Measurements from ENCODE around the gene LRRC47.

The LRRC47 gene

DNA sequence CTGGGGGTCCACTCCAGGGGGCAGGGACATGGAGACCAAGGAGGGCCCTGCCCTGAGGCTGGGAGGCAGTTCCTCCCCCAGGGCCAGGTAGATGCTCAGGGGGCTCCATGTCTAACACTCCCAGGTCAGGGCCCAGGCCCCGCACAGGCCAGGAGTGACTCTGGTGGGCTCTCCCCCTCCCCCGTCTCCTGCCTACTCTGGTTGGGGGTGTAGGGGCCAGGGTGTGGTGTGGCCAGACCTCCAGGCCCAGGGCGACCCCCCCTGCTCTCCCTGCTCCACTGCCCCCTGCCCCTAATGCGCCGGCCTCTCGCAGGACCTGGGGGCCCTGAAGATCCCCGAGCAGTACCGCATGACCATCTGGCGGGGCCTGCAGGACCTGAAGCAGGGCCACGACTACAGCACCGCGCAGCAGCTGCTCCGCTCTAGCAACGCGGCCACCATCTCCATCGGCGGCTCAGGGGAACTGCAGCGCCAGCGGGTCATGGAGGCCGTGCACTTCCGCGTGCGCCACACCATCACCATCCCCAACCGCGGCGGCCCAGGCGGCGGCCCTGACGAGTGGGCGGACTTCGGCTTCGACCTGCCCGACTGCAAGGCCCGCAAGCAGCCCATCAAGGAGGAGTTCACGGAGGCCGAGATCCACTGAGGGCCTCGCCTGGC is 63.7 kb downstream of the LRRC47 start:
- no peak for DNase-seq (ENCODE audit: low read depth)

DNA sequence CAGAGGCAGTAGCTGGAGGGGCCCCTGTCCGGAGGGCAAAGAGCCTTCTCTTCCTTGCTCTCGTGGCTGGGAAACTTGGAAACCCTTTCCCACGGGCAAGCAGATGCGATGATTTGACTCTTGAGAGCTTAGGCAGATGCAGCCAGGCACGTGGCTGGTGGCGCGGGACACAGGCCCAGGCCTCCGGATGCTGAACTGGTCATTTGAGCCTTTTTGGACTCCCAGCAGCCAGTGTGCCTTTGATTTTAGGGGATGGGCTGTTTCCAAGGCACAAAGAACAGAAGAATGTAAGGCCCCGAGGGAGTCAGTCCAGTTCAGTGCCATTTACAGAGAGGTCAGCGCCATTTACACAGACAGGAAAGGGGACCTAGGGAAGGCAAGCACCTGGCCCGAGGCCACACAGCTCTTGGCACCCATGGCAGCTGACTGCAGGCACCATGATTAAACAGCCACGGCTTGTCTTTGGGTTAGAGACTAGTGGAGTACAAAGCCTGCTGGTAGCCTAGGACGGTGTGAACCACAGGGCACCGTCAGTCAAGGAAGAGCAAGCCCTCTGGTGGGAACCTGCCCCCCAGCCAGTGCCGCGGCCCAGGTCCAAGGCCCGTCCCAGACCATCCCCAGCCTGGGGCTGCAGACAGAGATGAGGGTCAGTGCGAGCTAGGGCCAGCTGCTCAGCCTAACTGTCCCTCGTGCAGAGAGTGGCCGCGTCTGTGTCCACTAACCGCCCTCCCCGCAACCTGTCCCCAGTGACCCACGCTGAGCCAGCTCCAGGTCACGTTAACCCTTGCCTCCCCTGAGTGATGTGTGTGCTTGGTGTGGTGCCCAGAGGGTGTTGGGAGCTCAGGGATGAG is 64.5 kb downstream of the LRRC47 start:
- no peak for DNase-seq (ENCODE audit: low read depth)

DNA sequence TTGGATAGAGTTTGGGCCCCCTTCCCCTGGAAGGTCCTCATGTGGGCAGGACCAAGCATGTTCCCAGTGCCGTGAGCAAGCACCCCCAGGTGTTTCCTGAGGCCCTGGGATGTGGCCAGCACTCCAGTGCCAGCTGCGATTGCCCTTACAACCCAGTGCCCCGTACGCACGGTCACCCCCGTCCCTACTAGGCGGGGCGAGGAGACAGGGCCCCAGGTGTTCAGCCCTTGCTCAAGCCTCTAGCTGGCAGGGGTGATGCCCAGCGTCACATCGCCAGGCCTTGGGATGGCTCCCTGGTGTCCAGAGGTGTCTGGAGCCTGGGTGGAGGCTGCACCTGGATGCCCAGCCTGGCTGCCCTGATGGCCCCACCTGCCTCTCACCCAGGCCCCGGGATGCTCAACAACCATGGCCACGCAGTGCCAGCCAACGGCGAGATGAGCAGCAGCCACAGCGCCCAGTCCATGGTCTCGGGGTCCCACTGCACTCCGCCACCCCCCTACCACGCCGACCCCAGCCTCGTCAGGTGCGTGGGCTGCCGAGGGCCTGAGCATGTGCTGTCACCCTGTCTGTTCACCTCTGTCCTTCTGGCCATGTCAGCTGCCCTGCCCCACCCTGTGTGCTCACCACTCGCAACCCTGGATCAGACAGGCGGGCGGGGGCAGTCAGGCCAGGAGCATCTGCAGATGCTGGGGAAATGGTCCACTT is 65.6 kb downstream of the LRRC47 start:
- no peak for DNase-seq (ENCODE audit: low read depth)

DNA sequence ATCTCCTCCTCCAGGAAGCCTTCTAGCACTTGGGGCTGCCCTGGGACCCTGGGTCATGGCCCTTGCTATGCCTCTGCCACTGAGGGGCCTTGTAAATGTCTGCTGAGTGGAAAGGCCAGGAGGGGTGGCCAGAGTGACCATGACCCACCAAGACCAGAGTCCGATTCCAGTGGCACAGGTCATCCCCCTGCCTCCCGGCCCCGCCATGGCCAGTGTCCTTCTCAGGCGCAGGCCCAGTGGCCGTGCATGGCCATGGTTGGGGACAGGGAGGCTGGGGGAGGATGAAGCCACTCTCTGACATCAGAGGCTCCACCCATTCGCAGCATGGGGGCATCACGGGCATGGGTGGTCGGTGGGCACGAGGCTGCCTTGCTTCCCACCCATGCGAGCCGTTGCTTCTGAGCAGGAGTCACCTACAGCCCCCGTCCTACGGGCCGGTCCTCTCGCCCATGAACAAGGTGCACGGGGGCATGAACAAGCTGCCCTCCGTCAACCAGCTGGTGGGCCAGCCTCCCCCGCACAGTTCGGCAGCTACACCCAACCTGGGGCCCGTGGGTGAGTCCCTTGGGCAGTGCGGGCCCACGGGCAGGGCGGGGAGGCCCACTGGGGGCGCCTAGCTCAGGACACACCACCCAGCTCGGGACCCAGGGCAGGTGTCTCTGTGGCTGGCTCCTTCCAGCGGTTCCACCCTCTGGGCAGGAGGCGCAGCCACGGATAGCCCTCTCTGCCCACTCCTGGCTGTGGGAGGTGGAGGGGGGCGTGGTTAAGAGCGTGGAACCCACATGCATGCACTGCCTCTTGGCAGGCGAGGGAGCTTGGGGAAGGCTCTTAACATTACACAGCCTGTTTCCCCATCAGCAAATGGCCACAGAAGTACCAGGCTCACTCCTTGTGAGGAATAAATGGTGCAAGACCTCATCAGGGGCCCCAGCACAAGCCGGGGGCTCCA is 66.4 kb downstream of the LRRC47 start:
- DNase-seq (ENCODE audit: low read depth) = no peak
